NT2/D1 (cell line): Measurements from ENCODE around the gene AK8.

ENCODE experiments used
- DNase-seq: peaks from one replicate; pipeline ENCODE4 v3.0.0-alpha.2; 2011; ENCODE audit warnings: low read depth, low spot score
- H3K27me3 ChIP-seq: 2 replicates; pipeline ENCODE4 v1.6.0; 2011; ENCODE audit warnings: mild to moderate bottlenecking; ENCODE audit not compliant: insufficient read length, insufficient read depth
- H3K36me3 ChIP-seq: 2 replicates; pipeline ENCODE4 v1.6.1; 2011; ENCODE audit warnings: mild to moderate bottlenecking, low read length, mixed read lengths; ENCODE audit not compliant: insufficient read depth, insufficient read length
- H3K4me1 ChIP-seq: 2 replicates; pipeline ENCODE4 v1.5.1; 2011; ENCODE audit not compliant: insufficient read depth, insufficient read length
- H3K4me3 ChIP-seq: 2 replicates; pipeline ENCODE4 v1.5.1; 2011; ENCODE audit warnings: low read depth; ENCODE audit not compliant: insufficient read length
- H3K9ac ChIP-seq: 2 replicates; pipeline ENCODE4 v1.6.0; 2011; ENCODE audit warnings: low read depth; ENCODE audit not compliant: insufficient read length
- H3K9me3 ChIP-seq: 2 replicates; pipeline ENCODE4 v1.5.1; 2011; ENCODE audit warnings: mild to moderate bottlenecking, low read length; ENCODE audit not compliant: insufficient read depth
- SUZ12 ChIP-seq: IDR thresholded peaks from 2 replicates; pipeline ENCODE4 v1.6.1; 2011; ENCODE audit not compliant: insufficient read length, insufficient read depth; ENCODE audit errors: extremely low read depth
- YY1 ChIP-seq: IDR thresholded peaks from 2 replicates; pipeline ENCODE4 v1.6.1; 2011; ENCODE audit not compliant: insufficient read length, insufficient read depth
- ZNF274 ChIP-seq: IDR thresholded peaks from 2 replicates; pipeline ENCODE4 v1.6.1; 2011; ENCODE audit warnings: mild to moderate bottlenecking, low read depth, low read length

Gene AK8

GRCh38 chr9:132864691-132865090 lies 13.4 kb downstream of the AK8 start:
- H3K9me3 ChIP-seq: no peaks in the 10 kb centered on the region

GRCh38 chr9:132864277-132864676 lies 13.8 kb downstream of the AK8 start:
- no peak for TF ChIP-seq YY1
- TF ChIP-seq SUZ12: no peak
- TF ChIP-seq ZNF274: no peak
- peaks cover 2% of the 10 kb centered on the region for H3K4me1 ChIP-seq
- no peaks in the 10 kb centered on the region for H3K36me3 ChIP-seq
- no peaks in the 10 kb centered on the region for H3K9me3 ChIP-seq
- no peaks in the 10 kb centered on the region for H3K27me3 ChIP-seq
- H3K9ac ChIP-seq: no peak overlapping the region
- no peak for DNase-seq
- no peak overlapping the region for H3K4me3 ChIP-seq

More at GRCh38 chr9:132864691-132865090, 13.4 kb downstream of the AK8 start:
- Histone ChIP-seq H3K27me3 (no peaks in the 10 kb centered on the region), H3K4me3 (no peak overlapping the region), H3K4me1 (peaks cover 2% of the 10 kb centered on the region), H3K9ac (no peak overlapping the region), H3K36me3 (no peaks in the 10 kb centered on the region)
- DNase-seq: no peak
- no peak for TF ChIP-seq YY1
- TF ChIP-seq SUZ12: no peak
- no peak for TF ChIP-seq ZNF274

DNA sequence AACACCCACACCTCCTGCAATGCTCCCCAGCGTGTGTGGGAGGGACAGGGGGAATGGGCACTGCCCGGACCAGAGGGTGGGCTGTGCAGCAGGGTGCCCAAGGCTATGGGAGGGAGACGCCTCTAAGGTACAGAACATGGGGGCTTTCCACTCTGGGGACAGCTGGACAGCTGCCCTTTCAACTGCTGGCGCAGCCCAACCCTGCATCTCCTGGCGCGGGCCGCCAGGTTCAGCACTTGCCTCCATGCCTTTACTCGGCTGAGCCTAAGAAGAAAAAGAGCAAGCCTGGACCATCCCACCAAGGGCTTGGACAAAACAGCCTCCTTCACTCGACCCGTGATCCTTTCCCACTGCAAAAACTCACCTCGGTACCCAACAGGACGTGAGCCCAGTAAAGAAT lies 15.0 kb downstream of the AK8 start:
- Histone ChIP-seq H3K9me3 (no peaks in the 10 kb centered on the region), H3K36me3 (no peaks in the 10 kb centered on the region), H3K4me3 (no peak overlapping the region), H3K4me1 (peaks cover 13% of the 10 kb centered on the region), H3K9ac (no peak overlapping the region), H3K27me3 (no peaks in the 10 kb centered on the region)
- no peak for TF ChIP-seq SUZ12
- TF ChIP-seq ZNF274: no peak
- no peak for TF ChIP-seq YY1
- no peak for DNase-seq

DNA sequence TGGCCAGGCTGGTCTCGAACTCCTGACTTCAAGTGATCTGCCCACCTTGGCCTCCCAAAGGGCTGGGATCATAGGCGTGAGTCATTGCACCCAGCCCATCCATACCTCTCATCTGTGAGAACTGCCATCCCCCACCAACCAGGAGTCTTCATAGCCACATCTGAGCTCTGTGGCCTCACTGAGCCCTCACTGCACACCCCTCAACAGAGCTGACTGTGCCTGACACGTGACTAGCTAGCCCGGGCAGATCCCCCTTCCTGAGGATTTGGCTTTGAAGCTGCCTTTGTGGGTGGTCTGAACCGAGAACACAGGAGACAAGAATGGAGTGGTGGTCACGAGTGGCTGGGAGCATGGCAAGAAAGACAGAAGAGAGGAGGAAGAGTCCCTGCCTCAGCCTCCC lies 15.6 kb downstream of the AK8 start:
- no peak for DNase-seq
- H3K9me3 ChIP-seq: no peaks in the 10 kb centered on the region
- H3K27me3 ChIP-seq: no peaks in the 10 kb centered on the region
- no peaks in the 10 kb centered on the region for H3K36me3 ChIP-seq
- peaks cover 17% of the 10 kb centered on the region for H3K4me1 ChIP-seq
- H3K4me3 ChIP-seq: no peak overlapping the region
- no peak overlapping the region for H3K9ac ChIP-seq
- TF ChIP-seq ZNF274: no peak
- no peak for TF ChIP-seq SUZ12

DNA sequence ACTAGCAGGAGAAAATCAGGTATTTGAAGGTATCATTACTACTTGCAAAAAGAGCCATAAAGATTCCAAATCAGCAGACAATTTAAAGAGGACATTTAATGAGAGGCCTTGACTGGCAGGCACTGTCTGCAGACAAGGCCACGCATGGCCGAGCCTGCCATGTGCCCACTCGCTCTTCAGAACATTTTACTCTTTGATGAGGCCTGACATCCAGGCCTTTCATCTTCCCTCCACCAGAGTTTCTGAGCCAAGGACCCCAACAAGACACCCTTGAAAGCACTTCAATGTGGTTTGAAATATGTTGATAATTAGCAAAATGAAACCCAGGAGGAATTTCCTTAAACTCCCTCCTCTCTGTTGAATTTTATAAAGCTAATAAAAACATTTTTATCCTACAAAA lies 16.4 kb downstream of the AK8 start:
- Histone ChIP-seq H3K27me3 (no peaks in the 10 kb centered on the region), H3K4me1 (peaks cover 22% of the 10 kb centered on the region), H3K36me3 (no peaks in the 10 kb centered on the region), H3K9ac (no peak overlapping the region), H3K4me3 (no peak overlapping the region), H3K9me3 (no peaks in the 10 kb centered on the region)
- TF ChIP-seq YY1 (no peak), ZNF274 (no peak), SUZ12 (no peak)
- DNase-seq: no peak

- no peak for DNase-seq
- TF ChIP-seq YY1 (no peak), SUZ12 (no peak), ZNF274 (no peak)
- H3K27me3 ChIP-seq: no peaks in the 10 kb centered on the region
- H3K36me3 ChIP-seq: no peaks in the 10 kb centered on the region
- no peak overlapping the region for H3K4me3 ChIP-seq
- H3K9ac ChIP-seq: no peak overlapping the region
- H3K9me3 ChIP-seq: no peaks in the 10 kb centered on the region
- H3K4me1 ChIP-seq: peaks cover 23% of the 10 kb centered on the region
Measured at GRCh38 chr9:132858751-132859150, 19.3 kb downstream of the AK8 start.

- H3K27me3 ChIP-seq: no peaks in the 10 kb centered on the region
- H3K9ac ChIP-seq: no peak overlapping the region
- no peak overlapping the region for H3K4me3 ChIP-seq
- TF ChIP-seq SUZ12: no peak
- no peak for TF ChIP-seq YY1
- TF ChIP-seq ZNF274: no peak
- H3K9me3 ChIP-seq: no peaks in the 10 kb centered on the region
- no peak for DNase-seq
- peaks cover 23% of the 10 kb centered on the region for H3K4me1 ChIP-seq
- no peaks in the 10 kb centered on the region for H3K36me3 ChIP-seq
Measured at GRCh38 chr9:132857616-132858342, 20.3 kb downstream of the AK8 start.

DNA sequence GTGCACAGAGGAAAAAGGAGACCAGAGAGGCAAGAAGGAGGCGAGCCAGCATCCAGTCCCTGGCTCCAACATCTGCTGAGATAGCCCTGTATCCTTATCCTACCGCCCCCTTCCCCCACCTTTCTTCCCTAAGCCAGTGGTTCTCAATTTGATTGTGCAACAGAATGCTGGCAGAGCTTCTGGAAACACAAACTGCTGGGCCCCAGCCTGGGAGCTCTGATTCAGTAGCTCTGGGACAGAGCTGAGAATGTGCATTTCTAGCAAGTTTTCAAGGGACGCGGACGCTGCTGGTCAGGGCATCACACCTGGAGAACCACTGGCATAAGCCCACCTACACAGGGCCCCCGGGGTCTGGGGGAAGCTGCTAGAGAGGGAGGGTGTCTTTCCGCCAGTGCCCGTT lies 21.1 kb downstream of the AK8 start:
- TF ChIP-seq YY1: no peak
- TF ChIP-seq ZNF274: no peak
- no peak for TF ChIP-seq SUZ12
- H3K4me3 ChIP-seq: no peak overlapping the region
- peaks cover 23% of the 10 kb centered on the region for H3K4me1 ChIP-seq
- peak overlapping the region; percentile 37 for H3K9ac ChIP-seq
- no peaks in the 10 kb centered on the region for H3K27me3 ChIP-seq
- DNase-seq: no peak
- no peaks in the 10 kb centered on the region for H3K36me3 ChIP-seq
- no peaks in the 10 kb centered on the region for H3K9me3 ChIP-seq
